ENCODE measurements around the gene NTN1. TPM values are rescaled to one million over a fixed set of nuclear protein-coding genes. Genes with fewer than 3 reads are reported as not detected.

Gene NTN1
- total and polyA plus RNA-seq, 2 of the 13 experiments (the other 11 are each of a cell fraction or from before 2014, with no cell fraction given), result 0.04 to 0.05 TPM

DNA sequence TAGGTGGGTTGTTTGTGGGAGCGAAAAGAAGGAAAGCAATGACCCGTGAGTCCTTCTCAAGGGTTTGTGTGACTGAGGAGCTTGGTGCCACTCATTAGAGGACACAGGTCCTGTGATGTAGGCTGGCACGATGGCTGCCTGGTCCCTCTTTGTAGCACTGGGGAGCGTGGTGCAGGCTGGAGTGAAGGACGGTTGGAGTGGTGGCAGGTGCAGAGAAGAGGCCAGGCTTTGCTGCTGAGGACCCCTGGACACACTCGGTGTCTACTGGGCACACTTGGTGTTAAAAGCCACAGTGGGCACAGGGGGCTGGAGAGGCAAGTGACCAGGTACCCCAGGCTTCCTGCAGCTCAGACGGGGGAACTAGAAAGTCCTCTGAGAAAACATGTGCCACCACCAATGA is 106.0 kb downstream of the NTN1 start:
- Histone ChIP-seq H3K79me2 (ENCODE audit: insufficient read depth, low read length) (no peaks in the 10 kb centered on the region), H4K20me1 (ENCODE audit: insufficient read depth, low read length) (no peaks in the 10 kb centered on the region; the same call in 1 of the 2 replicates), H3K4me2 (ENCODE audit: low read depth, low read length) (no peak overlapping the region), H3K27me3 (ENCODE audit: control insufficient read depth in 1 of 2, insufficient read depth in 2 of 2, low read length in 2 of 2) (peaks cover 3 to 75% of the 10 kb centered on the region in 2 experiments; a peak in 3 of 5 replicates), H2AFZ (ENCODE audit: low read length) (no peak overlapping the region), H3K9ac (ENCODE audit: insufficient read depth, low read depth, low read length) (no peak overlapping the region), H3K4me3 (replicated peaks in 1 of 3; ENCODE audit: insufficient read depth in 1 of 3, low read depth in 2 of 3, low read length in 3 of 3) (no peak overlapping the region), H3K4me1 (ENCODE audit: insufficient read depth, low read length) (no peaks in the 10 kb centered on the region), H3K9me3 (ENCODE audit: low read length) (no peaks in the 10 kb centered on the region), H3K36me3 (replicated peaks in 1 of 2; ENCODE audit: control insufficient read depth in 1 of 2, insufficient read depth in 2 of 2, low read length in 2 of 2) (no peaks in the 10 kb centered on the region), H3K27ac (ENCODE audit: extremely low read length, insufficient read depth, low read length) (no peak overlapping the region)
- ChIA-PET CTCF (ENCODE audit: low intra/inter-chr PET ratio, low total read pairs) (no interaction called here), POLR2A (no interaction called here)
- ATAC-seq (no peak), FAIRE-seq (no peak), DNase-seq (ENCODE audit: low spot score) (no peak)
- TF ChIP-seq SIX1 (CRISPR knock-in tag; IDR thresholded peaks at IDR 0.05; ENCODE audit: borderline replicate concordance) (no peak), MTF2 (CRISPR knock-in tag; IDR thresholded peaks at IDR 0.05; ENCODE audit: borderline replicate concordance) (no peak), PHF21A (CRISPR knock-in tag; IDR thresholded peaks at IDR 0.05) (no peak), SP4 (CRISPR knock-in tag; IDR thresholded peaks at IDR 0.05) (no peak)
- TF ChIP-seq, protein P1, sequence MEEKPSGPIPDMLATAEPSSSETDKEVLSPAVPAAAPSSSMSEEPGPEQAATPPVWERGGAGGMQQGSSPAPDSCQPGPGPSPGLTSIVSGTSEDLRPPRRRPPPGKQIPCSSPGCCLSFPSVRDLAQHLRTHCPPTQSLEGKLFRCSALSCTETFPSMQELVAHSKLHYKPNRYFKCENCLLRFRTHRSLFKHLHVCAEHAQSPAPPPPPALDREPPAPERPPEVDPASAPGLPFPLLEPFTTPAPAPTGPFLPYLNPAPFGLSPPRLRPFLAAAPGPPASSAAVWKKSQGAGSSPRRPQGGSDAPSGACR (CRISPR knock-in tag; IDR thresholded peaks at IDR 0.05), result no peak
- WGBS (ENCODE audit: low lambda C conversion rate), result 20% methylated on average over 5 of the region's 7 CpGs
- no TSS peak for BruUV-seq (replicated peaks)
- intact Hi-C loops (cut with micrococcal nuclease; ENCODE audit: unreplicated experiment), result no loop called here
- in situ Hi-C loops (cut with HindIII; ENCODE audit: extremely low pct_ligation_motif_present, low pct_unique_long_range_greater_than_20kb), result no loop called here

DNA sequence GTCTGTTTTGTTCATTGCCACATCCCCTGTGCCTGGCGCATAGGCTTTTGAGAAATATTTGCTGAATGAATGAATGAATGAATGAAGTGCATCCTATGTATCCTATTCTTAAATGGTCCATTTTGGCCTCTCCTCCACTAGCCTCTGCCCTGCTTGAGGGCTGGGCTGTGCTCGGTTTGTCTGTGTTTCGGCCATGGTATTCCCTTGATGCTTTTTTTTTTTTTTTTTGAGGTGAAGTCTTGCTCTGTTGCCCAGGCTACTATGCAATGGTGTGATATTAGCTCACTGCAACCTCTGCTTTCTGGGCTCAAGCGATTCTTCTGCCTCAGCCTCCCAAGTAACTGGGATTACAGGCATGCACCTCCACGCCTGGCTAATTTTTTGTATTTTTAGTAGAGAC is 110.1 kb downstream of the NTN1 start:
- WGBS (ENCODE audit: low lambda C conversion rate), result 25% methylated on average over 5 of the region's 5 CpGs
- H3K9me3 ChIP-seq (ENCODE audit: low read length), result no peaks in the 10 kb centered on the region
- no peak overlapping the region for H3K4me3 ChIP-seq (replicated peaks in 1 of 3; ENCODE audit: insufficient read depth in 1 of 3, low read depth in 2 of 3, low read length in 3 of 3)
- ChIA-PET CTCF (ENCODE audit: low intra/inter-chr PET ratio, low total read pairs) (no interaction called here), POLR2A (no interaction called here)
- H3K4me1 ChIP-seq (ENCODE audit: insufficient read depth, low read length), result no peaks in the 10 kb centered on the region
- ATAC-seq, result no peak
- no TSS peak for BruUV-seq (replicated peaks)
- no peak overlapping the region for H2AFZ ChIP-seq (ENCODE audit: low read length)
- DNase-seq (ENCODE audit: low spot score), result no peak
- no peak for TF ChIP-seq MEF2D (CRISPR knock-in tag; IDR thresholded peaks at IDR 0.05)
- TF ChIP-seq RAD51 (IDR thresholded peaks at IDR 0.05; ENCODE audit: borderline replicate concordance), result no peak
- TF ChIP-seq, protein P2, sequence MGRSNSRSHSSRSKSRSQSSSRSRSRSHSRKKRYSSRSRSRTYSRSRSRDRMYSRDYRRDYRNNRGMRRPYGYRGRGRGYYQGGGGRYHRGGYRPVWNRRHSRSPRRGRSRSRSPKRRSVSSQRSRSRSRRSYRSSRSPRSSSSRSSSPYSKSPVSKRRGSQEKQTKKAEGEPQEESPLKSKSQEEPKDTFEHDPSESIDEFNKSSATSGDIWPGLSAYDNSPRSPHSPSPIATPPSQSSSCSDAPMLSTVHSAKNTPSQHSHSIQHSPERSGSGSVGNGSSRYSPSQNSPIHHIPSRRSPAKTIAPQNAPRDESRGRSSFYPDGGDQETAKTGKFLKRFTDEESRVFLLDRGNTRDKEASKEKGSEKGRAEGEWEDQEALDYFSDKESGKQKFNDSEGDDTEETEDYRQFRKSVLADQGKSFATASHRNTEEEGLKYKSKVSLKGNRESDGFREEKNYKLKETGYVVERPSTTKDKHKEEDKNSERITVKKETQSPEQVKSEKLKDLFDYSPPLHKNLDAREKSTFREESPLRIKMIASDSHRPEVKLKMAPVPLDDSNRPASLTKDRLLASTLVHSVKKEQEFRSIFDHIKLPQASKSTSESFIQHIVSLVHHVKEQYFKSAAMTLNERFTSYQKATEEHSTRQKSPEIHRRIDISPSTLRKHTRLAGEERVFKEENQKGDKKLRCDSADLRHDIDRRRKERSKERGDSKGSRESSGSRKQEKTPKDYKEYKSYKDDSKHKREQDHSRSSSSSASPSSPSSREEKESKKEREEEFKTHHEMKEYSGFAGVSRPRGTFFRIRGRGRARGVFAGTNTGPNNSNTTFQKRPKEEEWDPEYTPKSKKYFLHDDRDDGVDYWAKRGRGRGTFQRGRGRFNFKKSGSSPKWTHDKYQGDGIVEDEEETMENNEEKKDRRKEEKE (IDR thresholded peaks at IDR 0.05), result no peak
- TF ChIP-seq HNRNPK (IDR thresholded peaks at IDR 0.05; ENCODE audit: low read depth, low read length, poor library complexity, severe bottlenecking), result no peak
- TF ChIP-seq HOXA3 (CRISPR knock-in tag; IDR thresholded peaks at IDR 0.05), result no peak
- no peak for TF ChIP-seq TSC22D2 (CRISPR knock-in tag; IDR thresholded peaks at IDR 0.05; ENCODE audit: borderline replicate concordance)
- no peak for TF ChIP-seq SOX5 (CRISPR knock-in tag; IDR thresholded peaks at IDR 0.05; ENCODE audit: borderline replicate concordance)
- no peak for TF ChIP-seq HNRNPH1 (optimal IDR thresholded peaks at IDR 0.05; ENCODE audit: low read depth, low read length)
- no peak for TF ChIP-seq U2AF1 (optimal IDR thresholded peaks at IDR 0.05; ENCODE audit: low read depth, low read length)
- H3K79me2 ChIP-seq (ENCODE audit: insufficient read depth, low read length), result no peaks in the 10 kb centered on the region
- in situ Hi-C loops (cut with HindIII; ENCODE audit: extremely low pct_ligation_motif_present, low pct_unique_long_range_greater_than_20kb), result no loop called here
- FAIRE-seq, result no peak
- H3K36me3 ChIP-seq (replicated peaks in 1 of 2; ENCODE audit: control insufficient read depth in 1 of 2, insufficient read depth in 2 of 2, low read length in 2 of 2), result no peaks in the 10 kb centered on the region
- intact Hi-C loops (cut with micrococcal nuclease; ENCODE audit: unreplicated experiment), result no loop called here
- H3K27ac ChIP-seq (ENCODE audit: extremely low read length, insufficient read depth, low read length), result no peak overlapping the region
- no peak overlapping the region for H3K4me2 ChIP-seq (ENCODE audit: low read depth, low read length)
- H3K9ac ChIP-seq (ENCODE audit: insufficient read depth, low read depth, low read length), result no peak overlapping the region
- no peaks in the 10 kb centered on the region; the same call in 1 of the 2 replicates for H4K20me1 ChIP-seq (ENCODE audit: insufficient read depth, low read length)
- H3K27me3 ChIP-seq (ENCODE audit: control insufficient read depth in 1 of 2, insufficient read depth in 2 of 2, low read length in 2 of 2), result peaks cover 3 to 79% of the 10 kb centered on the region in 2 experiments; a peak in 3 of 5 replicates

Data from HepG2 (cell line).